ENCODE data around the gene NRSN1.

DNA sequence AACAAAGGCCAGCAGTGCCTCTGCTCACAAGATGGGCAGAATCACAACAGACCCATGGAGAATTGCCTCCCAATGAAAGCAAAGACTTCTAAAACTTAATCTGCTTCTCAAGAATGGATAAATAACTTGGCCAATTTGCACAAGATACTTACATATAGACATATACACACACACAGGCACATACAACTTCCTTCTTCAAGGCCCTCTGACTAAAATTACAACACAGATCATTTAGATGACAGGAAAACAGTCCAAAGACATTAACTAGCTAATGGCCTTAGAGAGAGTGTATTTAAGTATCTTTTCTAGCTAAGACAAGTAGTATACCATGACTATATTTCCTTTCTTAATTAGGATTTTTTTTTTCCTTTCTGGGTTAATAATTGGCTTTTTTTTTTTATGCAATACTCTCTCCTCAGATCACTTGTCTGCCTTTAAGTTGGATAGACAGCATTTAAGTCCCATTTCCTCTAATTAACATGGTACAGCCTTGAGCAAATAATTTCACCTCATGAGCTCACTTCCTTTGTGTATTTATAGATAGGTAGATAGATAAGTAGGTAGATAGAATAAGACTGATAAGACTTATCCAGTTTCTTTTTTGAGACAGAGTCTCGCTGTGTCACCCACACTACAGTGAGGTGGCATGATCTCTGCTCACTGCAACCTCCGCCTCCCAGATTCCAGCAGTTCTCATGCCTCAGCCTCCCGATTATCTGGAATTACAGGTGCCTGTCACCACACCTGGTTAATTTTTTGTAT is 70.0 kb downstream of the NRSN1 start:
- TF ChIP-seq, protein P1, sequence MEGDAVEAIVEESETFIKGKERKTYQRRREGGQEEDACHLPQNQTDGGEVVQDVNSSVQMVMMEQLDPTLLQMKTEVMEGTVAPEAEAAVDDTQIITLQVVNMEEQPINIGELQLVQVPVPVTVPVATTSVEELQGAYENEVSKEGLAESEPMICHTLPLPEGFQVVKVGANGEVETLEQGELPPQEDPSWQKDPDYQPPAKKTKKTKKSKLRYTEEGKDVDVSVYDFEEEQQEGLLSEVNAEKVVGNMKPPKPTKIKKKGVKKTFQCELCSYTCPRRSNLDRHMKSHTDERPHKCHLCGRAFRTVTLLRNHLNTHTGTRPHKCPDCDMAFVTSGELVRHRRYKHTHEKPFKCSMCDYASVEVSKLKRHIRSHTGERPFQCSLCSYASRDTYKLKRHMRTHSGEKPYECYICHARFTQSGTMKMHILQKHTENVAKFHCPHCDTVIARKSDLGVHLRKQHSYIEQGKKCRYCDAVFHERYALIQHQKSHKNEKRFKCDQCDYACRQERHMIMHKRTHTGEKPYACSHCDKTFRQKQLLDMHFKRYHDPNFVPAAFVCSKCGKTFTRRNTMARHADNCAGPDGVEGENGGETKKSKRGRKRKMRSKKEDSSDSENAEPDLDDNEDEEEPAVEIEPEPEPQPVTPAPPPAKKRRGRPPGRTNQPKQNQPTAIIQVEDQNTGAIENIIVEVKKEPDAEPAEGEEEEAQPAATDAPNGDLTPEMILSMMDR (IDR thresholded peaks at IDR 0.05): no peak
- no peak for TF ChIP-seq POLR2A (IDR thresholded peaks at IDR 0.05)

Measured in esophagus squamous epithelium (tissue), 4 donors.